Right ventricle myocardium inferior (tissue), 1 donor: ENCODE measurements around the gene MAB21L3. TPM values are rescaled to one million over a fixed set of nuclear protein-coding genes. Genes with fewer than 3 reads are reported as not detected.

ENCODE experiments used
- ATAC-seq: fragments of 200-7000 bp; cut with Tn5 transposase; one replicate; pipeline ENCODE4 v1.9.1; 2020; ENCODE audit warnings: mild to moderate bottlenecking, moderate library complexity
- DNase-seq: peaks from one replicate; pipeline ENCODE4 v3.0.0; 2021; ENCODE audit errors: missing footprints
- intact Hi-C: fragments of 100-400 bp; cut with DNase I; formaldehyde crosslinking; loops from one replicate; pipeline ENCODE4 v1.11.0; 2022
- total RNA-seq: library from RNA; stranded (reverse); fragmentation: NEBNext Ultra II Directional; extraction: Animal tissue kit (Norgen Biotek cat#: 25700); gene quantifications from one replicate; pipeline ENCODE4 v1.2.1, GENCODE V29; 2021
- donor health status: DM: no; HTN: yes; CAD: no; lungs with severe emphysema.

Gene MAB21L3
- total RNA-seq, 1 donor from 2014 or later = 0.27 TPM

DNA sequence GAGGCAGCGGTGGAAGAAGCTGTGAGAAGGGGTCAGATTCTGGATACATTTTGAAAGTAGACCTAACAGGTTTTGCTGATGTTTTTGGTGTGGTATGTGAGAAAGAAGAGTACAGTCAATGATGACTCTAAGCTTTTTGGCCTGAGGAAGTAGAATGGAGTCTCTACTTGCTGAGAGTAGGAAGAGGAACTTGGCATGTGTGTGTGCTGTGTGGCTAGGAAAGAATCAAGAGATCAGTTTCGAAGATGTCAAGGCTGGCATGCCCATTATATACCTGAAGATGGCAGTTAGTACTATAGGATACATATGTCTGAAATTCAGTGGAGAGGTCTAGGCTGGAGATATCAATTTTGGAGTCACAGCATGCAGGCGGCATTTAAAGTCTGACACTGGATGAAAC, 64.4 kb downstream of the MAB21L3 start:
- ATAC-seq (no peak), DNase-seq (no peak)
- intact Hi-C loops = no loop called here

DNA sequence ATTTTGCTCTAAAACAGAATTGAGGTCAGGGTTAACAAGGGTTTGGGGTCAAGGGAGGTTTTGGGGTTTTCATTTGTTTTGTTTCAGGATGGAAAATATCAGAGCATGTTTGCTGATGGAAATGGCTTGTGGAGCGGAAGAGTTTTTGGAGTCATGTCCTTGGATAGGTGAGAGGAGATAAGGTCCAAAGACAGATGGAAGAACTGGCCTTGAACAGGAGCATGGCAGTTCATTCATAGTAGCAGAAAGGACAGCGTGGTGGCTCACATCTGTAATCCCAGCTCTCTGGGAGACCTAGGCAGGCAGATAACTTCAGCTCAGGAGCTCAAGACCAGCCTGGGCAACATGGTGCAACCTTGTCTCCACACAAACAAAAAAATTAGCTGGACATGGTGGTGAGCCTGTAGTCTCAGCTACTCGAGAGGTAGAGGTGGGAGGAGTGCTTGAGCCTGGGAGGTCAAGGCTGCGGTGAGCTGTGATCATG, 65.1 kb downstream of the MAB21L3 start:
- DNase-seq = no peak
- intact Hi-C loops = no loop called here
- no peak for ATAC-seq

DNA sequence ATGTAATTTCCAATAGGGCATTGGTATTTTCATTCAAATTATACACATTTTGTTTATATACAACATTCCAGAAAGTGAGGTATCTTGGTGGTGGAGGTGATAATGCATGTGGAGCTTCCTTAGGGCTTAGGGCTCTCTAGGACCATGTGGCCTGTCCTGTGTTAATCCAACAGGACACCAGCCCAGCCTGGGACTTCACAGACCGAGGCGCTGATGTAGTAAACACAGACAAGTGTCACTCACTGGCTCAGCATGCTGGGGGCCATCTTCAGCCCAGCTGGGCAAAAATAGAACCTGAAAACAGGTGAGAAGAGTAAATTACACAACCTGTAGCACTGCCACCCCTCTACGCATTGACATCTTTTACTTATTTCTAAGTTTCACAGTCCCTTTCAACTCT, 66.7 kb downstream of the MAB21L3 start:
- no peak for ATAC-seq
- no peak for DNase-seq
- intact Hi-C loops = no loop called here

DNA sequence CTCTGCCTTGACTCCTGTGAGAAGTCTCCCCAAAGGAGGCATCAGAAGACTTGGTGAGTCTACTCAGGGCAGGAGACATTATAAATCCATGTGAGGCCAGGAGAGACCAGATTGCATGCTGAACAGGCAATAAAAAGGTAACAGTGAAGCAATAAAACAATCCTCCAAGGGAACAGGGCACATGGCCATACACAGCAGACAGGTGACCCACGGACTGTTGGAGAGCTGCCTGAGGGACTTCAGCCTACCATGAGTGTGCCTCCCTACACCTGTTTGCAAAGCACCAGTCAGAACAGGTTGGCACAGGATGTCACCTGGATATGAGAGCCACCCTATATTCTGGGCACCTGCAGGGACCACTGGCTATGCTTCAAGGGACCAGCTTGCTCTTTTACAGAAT, 67.6 kb downstream of the MAB21L3 start:
- ATAC-seq (no peak), DNase-seq (no peak)
- intact Hi-C loops = no loop called here

DNA sequence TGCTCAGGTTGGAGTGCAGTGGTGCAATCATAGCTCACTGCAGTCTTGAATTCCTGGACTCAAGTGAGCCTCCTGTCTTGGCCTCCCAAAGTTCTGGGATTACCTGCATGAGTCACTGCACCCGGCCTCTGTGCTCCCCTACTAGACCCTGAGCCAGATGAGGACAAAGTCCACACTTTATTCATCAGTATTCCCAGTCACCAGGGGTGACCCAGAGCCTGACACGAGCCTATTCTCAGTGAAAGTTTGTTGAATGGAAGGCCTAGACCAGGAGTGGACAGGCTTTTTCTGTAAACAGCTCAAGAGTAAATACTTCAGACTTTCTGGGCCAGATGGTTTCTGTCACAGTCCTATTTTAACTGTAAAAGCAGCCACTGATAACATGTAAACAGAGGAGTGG, 68.2 kb downstream of the MAB21L3 start:
- intact Hi-C loops = no loop called here
- DNase-seq (no peak), ATAC-seq (no peak)

DNA sequence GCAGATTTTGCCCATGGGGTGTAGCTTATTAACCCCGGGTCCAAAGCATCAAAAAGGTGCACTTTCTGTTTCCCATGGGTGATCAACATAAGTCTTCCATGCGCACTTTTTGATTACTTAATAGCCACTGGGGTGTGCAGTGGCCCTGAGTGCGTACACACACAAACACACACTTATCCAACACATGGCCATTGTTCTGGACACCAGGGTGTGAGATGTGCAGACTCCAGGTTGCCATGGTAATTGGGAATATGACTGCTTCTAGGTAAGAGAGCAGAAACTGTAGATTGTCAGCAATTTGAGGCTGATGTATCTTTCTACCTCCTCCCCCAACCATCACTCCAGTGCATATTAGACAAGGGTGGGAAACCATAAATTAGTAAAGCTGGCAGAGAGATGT, 68.8 kb downstream of the MAB21L3 start:
- intact Hi-C loops = no loop called here
- ATAC-seq (no peak), DNase-seq (no peak)

DNA sequence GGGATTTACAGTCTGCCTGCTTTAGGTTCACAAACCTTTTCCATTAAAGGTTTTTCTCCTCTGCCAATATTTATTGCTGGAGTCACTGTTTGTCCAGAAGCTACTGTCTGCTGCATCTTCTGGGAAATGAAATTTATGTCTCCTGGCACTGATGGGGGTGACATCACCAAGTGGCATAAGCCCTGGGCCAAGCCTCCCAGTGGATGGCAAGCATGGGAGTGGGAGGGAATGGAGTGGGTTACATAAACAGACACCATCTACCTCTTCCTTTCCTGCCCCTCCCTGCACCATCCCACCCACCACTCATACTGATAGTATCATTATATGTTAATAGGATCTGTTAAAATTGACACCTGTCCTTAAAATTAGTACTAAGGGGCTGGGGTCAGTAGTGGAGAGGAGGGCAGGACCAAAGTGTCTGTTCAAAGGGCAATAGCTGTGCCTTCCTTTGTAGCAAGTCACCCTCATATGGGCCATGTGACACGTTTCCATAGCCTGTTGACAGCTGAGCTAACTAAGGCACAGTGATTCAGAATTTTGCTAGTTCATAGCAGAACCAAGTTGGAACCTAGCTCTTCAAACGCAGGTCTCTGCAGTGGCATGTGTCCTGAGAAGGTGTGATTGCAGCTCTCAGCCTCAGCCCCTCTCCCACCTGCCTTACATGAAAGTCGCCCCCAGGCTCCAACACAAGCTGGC, 71.0 kb downstream of the MAB21L3 start:
- ATAC-seq (no peak), DNase-seq (no peak)
- intact Hi-C loops = no loop called here

Other genes with a start within 250 kb of the MAB21L3 start
- gene SLC22A15, start 134.9 kb upstream of the MAB21L3 start, total RNA-seq = 10.3 TPM